ENCODE measurements around the gene BMF.
A peak's percentile ranks its signal among the peaks of the same experiment; 100 is the strongest.
"Not testable (repeated sequence)": the region's sequence is repeated elsewhere in the genome, so short reads cannot be mapped to it uniquely, and the experiment has no call there.

Gene BMF

GRCh38 chr15:40087991-40088928 lies 20.4 kb downstream of the BMF start:
- no peak for DNase-seq (ENCODE audit: low spot score)

GRCh38 chr15:40087068-40087810 lies 21.4 kb downstream of the BMF start:
- DNase-seq (ENCODE audit: low spot score): no peak

GRCh38 chr15:40085266-40085665 lies 23.4 kb downstream of the BMF start:
- no peak for DNase-seq (ENCODE audit: low spot score)

- DNase-seq (ENCODE audit: low spot score): no peak
These were observed 24.0 kb downstream of the BMF start for GRCh38 chr15:40084650-40085049.

GRCh38 chr15:40082195-40082883 lies 26.3 kb downstream of the BMF start:
- DNase-seq (ENCODE audit: low spot score): no peak

- peak; percentile 97 for DNase-seq (ENCODE audit: low spot score)
These were observed 26.9 kb downstream of the BMF start for GRCh38 chr15:40081691-40082194.

- peak; percentile 26 for DNase-seq (ENCODE audit: low spot score)
These were observed 27.8 kb downstream of the BMF start for GRCh38 chr15:40080847-40081246.

- DNase-seq (ENCODE audit: low spot score): no peak
These were observed 28.6 kb downstream of the BMF start for GRCh38 chr15:40080104-40080503.

GRCh38 chr15:40079456-40079855 lies 29.2 kb downstream of the BMF start:
- DNase-seq (ENCODE audit: low spot score): no peak

GRCh38 chr15:40075298-40076044 lies 33.2 kb downstream of the BMF start:
- no peak for DNase-seq (ENCODE audit: low spot score)

- not testable (repeated sequence) for DNase-seq (ENCODE audit: low spot score)
These were observed 34.0 kb downstream of the BMF start for GRCh38 chr15:40074656-40075055.

- not testable (repeated sequence) for DNase-seq (ENCODE audit: low spot score)
These were observed 34.8 kb downstream of the BMF start for GRCh38 chr15:40073716-40074490.

GRCh38 chr15:40072216-40072990 lies 36.3 kb downstream of the BMF start:
- no peak for DNase-seq (ENCODE audit: low spot score)

GRCh38 chr15:40070608-40071218 lies 38.0 kb downstream of the BMF start:
- no peak for DNase-seq (ENCODE audit: low spot score)

- no peak for DNase-seq (ENCODE audit: low spot score)
These were observed 38.5 kb downstream of the BMF start for GRCh38 chr15:40070166-40070557.

GRCh38 chr15:40069178-40070165 lies 39.2 kb downstream of the BMF start:
- DNase-seq (ENCODE audit: low spot score): peak; percentile 96

- no peak for DNase-seq (ENCODE audit: low spot score)
These were observed 40.6 kb downstream of the BMF start for GRCh38 chr15:40067921-40068624.

GRCh38 chr15:40066589-40066988 lies 42.1 kb downstream of the BMF start:
- no peak for DNase-seq (ENCODE audit: low spot score)
